ENCODE measurements around the gene PECR.

GRCh38 chr2:216030216-216030615 is 51.4 kb downstream of the PECR start:
- no peak for TF ChIP-seq EZH2phosphoT487 (IDR thresholded peaks at IDR 0.05; ENCODE audit: insufficient read depth, low read depth)
- no peak for TF ChIP-seq EZH2 (IDR thresholded peaks at IDR 0.05; ENCODE audit: insufficient read depth, poor library complexity, severe bottlenecking)
